GM20000 (cell line): ENCODE results near the gene PEAK1.
A peak's percentile ranks its signal among the peaks of the same experiment; 100 is the strongest.

Experiments used
- DNase-seq: peaks from one replicate; pipeline ENCODE4 v3.0.0; 2012; ENCODE audit warnings: low spot score
- CTCF ChIP-seq: IDR thresholded peaks from 2 replicates; pipeline ENCODE4 v1.5.1; 2012; ENCODE audit warnings: mild to moderate bottlenecking, control low read depth; ENCODE audit errors: extremely low read depth, missing control alignments

Gene PEAK1

DNA sequence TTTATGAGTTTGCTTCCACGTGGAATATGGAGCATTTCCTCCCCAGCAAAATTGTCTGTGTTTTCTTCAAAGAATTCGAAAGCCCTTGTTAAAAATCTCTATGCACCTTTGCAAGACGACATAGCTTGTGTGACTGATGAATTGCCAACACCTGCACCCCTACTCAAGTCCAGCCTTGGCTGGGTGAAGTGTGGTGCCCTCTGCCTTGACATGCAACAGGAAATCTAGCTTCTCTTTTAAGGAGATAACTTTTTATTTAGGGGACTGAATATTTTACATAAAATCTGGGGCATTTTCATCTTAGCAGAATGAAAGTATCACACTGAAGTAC is 1.4 kb upstream of the PEAK1 start:
- no peak for TF ChIP-seq CTCF
- no peak for DNase-seq

- TF ChIP-seq CTCF = no peak
- DNase-seq = peak; percentile 71
Observed at GRCh38 chr15:77420610-77421369, 886 bp upstream of the PEAK1 start, which contains the start of gene HMG20A. Gene HMG20A (plus strand): TSS chr15:77420888. CDS start chr15:77458408, 37,520 bp downstream.

DNA sequence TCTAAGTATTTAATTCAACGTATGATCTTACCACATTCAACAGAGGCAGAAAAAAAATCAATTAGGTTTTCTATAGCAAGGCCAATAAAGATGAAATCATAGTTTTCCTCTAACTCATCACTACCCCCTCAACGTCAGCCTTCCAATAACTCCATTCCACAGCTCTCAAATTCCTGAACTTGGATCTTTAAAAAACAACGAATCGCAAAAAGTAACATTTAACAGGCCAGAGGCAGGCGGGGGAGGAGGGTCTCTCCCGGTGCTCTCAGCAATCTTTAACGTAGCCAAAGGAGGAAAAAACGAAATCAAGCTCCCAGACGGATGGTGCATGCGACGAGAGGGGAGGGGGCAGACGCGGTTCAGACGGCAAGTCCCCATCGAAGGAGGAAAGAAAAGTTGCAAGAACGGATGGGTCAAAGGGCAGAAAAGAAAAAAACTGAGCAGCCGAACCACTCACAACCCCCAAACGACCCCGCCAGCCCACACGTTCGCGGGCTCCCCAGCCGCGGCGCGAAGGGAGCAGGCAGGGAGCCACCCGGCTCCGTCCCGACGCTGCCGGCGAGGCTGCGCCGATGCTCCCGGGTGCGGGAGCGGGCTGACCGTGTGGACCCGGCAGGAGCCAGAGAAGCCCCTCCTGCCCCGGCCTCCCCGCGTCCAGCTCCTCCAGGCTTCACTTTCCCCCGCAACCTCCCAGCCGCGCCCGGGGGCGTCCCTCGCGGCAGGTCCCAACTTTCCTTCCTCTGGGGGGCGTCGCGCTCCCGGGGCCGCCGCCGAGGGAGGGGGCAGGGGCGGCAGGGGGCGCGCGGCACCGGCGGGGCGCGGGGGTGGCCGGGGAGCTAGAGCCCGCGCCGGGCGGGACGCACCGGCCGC is 703 bp downstream of the PEAK1 start:
- DNase-seq = peak; percentile 73
- TF ChIP-seq CTCF = peak; percentile 28

- DNase-seq = no peak
Observed at GRCh38 chr15:77418391-77418965, 1.4 kb downstream of the PEAK1 start.

DNA sequence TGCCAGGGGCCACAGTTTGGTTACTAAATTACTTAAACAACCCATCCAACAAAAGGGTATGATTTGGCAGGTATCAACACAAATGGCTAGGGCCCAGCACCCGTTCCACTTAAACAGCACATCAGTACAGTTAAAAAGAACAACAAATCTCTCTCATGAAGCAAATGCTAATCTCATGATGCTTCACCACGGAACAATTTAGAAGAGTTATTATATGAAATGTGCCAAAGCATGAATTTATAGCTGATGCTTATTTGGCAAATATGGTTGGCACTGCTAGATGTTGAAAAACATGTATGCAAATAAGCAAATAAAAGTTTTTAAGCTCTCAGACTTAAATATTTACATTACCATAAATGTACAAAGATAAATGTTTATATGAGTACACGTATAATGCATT is 2.3 kb downstream of the PEAK1 start:
- DNase-seq = no peak
- no peak for TF ChIP-seq CTCF

More at GRCh38 chr15:77418391-77418965, 1.4 kb downstream of the PEAK1 start:
- TF ChIP-seq CTCF = no peak

DNA sequence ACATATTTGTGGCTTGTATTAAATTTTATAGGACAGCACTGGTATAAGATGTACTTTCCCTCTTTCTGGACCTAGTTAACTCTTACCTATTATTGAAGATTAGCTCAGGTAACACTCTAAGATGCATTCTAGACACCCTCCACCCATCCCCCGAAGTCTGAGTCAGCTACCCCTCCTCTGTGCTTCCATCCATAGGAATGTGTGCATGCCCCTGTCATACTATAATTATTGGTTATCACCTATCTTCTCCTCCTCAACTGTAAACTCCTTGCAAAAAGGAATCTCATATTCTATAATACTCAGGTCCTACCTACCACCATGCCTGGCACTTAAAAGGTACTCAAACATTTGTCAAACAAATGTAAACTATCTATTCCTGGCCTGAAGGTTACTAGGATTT is 3.0 kb downstream of the PEAK1 start:
- TF ChIP-seq CTCF = no peak
- no peak for DNase-seq

DNA sequence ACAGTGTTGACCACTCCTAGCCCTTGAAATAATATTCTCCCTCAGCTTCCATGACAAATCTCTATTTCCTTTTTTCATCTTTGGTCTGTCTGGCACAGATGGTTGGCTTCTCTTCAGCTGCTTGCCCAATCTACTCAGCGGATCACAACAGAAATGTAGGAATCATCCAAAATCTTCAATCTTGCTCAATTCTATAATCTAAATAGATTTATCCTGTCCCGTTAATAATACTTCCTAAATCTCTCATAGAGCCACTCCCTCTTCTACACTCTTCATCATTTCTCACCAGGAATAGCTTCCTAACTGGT is 3.8 kb downstream of the PEAK1 start:
- DNase-seq = no peak
- TF ChIP-seq CTCF = no peak
